ENCODE results near the gene CLIC3.
"Not testable (repeated sequence)": the region's sequence is repeated elsewhere in the genome, so short reads cannot be mapped to it uniquely, and the experiment has no call there.

CLIC3 gene, protein sequence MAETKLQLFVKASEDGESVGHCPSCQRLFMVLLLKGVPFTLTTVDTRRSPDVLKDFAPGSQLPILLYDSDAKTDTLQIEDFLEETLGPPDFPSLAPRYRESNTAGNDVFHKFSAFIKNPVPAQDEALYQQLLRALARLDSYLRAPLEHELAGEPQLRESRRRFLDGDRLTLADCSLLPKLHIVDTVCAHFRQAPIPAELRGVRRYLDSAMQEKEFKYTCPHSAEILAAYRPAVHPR

DNA sequence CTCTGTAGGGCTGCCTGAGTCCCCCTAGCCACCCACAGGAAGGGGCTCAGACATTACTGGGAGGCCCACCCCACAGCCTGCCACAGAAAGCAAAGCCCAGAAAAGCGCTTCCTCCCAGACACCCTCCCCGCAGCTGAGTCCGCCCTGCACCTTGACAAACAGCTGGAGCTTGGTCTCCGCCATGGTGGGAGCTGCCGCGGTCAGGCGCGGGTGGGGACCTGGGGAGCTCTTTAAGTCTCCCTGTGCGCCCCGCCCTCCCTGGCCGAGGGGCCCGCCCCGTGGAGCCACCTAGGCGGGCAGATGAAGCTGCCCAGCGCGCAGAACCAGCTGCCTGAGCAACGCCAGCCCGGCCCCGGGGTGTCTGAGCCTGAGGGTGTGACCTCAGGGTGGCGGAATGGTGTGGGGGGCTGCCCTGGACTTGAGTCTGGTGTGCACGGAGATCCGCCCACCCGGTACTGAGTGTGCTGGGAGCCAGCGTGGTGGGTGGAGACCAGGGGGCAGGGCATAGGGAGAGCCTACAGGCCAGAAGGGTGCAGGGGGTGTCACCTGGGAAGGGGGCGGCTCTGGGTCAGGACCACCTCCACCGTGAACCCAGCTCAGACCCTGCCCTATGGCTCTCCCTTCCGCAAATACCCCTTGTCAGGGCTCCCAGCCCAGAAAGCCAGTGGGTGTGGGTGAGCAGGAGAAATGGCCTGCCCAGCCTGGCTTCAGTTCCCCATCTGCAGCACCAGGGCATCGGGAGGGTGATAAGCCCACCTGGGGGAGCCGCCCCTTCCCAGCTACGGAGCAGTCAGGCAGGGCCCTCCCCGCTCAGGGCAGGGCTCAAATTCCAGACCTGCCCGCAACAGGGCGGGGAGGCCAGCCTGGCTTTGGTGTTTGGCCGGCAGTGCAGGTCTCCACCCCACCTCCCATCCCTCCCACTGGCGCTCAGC, at the start of gene CLIC3:
CLIC3 (minus strand) TSS at position 208 of the 932 bp plus-strand sequence; CDS start at position 183, 25 bp downstream.
- DNase-seq (ENCODE audit: low spot score): no peak

DNA sequence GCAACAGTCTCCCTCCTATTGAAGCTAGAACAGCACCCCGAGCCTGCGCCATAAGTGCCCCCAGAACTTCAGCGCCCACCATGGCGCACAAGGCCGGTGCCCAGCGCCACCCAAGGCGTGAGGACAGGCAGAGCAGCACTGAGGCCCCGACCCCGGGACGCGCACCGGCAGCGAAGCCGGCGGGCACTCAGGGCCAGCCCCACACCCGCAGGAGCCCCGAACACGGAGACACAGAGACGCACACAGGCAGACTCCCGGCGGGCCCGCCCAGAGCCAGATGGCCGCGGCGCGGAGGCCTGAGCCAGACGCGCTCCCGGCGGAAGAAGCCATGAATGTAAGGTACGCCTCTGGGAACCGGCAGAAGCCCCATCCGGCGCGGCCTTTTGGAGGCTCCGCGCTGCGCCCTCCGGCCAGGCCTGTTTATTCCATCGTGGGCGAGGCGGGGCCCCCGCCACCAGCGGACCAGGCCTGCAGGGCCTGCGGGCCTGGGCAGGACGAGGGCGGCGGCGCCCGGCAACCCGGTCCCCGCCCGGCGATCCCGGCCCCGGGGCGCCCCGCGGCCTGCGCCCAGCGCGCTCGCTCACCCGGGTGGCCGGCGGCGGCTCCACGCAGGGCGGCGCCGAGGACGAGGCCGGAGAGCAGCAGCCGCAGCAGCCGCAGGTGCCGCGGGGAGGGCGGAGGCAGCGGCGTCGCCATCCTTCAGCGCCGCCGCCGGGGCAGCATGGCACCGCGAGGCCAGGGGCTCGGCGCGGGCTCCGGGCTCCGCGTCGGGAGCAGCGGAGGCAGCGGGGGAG, 49.1 kb upstream of the CLIC3 start:
- no peak for DNase-seq (ENCODE audit: low spot score)

DNA sequence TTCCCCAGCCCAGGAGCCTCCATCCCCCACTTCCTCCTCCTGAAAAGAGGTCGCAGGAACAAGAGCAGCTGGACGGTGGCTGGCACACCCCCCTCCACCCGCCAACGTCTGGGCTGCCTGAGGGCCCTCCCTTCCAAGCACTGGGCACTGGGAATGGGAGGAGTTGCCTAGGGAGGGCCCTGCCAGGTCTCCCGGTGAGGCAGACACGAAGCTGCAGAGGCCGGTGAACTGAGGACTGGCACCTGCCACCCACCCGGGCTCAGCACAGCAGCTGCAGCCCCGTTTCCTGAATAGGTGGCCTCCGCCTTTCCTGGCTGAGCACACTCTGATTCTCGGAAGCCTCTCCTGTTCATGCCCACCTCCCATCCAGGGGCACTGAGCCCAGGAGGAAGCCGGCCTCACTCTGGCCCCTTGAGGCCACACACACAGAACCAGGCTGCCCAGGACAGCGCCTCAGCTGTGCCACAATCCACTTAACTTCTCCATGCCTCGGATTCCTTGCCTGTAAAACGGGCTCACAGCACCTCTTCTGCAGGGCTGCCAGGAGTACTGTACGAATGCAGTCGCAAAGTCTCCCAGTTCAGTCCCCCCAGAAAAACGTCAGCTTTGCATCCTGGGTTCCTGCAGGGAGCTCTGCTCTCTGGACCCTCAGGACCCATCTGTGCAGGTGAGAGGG, 48.3 kb upstream of the CLIC3 start:
- DNase-seq (ENCODE audit: low spot score): no peak

DNA sequence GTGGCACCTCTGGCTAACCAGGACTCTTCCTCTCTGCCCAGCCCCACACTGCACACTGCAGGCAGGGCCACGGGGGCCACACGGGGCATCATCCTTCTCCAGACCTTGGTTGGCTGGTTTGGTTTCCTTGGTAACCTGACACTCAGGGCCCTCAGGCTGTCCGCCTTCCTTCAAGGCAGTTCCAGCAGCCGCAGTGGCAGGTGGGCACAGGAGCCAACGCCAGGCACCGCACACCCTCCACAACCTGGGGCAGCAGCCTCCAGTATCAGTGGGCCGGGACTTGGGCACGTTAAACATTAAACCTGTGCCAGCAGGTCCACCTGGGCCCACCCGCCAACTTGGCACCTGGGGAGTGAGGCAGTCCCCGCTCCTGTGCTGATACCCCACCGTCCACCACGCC, 47.7 kb upstream of the CLIC3 start:
- no peak for DNase-seq (ENCODE audit: low spot score)

DNA sequence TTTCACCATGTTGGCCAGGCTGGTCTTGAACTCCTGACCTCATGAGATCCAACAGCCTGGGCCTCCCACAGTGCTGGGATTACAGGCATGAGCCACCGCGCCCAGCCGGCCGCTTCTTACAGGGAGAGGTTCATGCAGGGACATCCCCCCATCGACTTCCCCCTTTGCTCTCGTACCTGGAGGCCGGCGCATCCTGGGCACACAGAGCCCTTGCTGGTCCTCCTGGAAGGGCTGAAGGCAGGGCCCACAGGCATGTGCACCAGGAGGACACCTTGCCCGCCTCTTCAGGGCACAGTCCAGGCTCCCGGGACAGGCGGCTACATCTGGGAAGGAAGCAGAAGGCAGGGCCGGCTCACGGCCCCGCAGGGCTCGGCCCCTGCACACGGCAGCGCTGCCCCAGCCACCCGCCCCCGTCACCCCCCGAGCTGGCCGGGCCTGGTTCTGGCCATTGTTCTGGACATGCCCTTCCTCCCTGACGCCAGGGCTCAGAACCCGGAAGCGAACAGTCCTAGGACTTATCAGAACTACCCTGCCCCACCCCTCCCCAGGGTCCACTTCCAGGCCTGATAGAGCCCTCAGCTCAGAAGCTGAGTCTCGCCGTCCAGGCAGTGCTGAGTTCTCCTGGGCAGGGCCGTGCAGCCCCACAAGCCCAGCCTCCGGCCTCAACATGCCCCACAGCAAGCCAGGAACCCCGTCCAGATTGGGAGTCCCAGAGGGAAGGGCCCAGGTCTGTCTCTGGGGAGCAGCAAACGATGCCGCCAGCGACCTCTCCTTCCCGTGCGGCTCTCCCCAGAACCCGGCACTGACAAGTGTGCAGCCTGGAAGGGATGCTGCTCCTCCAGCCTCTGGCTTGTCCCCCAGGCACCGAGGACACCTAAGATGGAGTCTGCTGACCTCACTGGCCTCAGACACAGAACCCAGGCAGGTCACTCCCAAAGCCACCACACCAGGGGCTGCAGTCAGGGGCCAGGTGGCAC, 46.7 kb upstream of the CLIC3 start:
- DNase-seq (ENCODE audit: low spot score): no peak

DNA sequence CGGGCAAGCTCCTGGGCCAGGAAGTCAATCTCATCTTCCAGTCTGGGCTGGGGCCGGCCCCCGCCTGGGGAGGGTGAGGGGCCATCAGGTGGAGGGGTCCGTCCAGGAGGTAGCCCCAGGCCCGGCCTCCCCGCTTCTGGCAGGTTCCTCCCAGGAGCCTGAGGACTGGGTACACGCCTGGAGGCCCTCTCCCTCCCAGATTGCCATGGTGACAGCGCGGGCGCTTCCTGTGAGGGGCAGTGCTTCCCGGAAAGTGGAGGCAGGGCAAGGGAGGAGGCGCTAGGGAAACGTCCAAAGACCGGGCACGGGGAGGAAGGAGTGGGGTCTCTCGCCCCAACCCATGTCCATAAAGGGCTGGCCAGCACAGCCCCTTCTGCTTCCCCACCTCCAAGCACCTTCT, 44.8 kb upstream of the CLIC3 start:
- no peak for DNase-seq (ENCODE audit: low spot score)

DNA sequence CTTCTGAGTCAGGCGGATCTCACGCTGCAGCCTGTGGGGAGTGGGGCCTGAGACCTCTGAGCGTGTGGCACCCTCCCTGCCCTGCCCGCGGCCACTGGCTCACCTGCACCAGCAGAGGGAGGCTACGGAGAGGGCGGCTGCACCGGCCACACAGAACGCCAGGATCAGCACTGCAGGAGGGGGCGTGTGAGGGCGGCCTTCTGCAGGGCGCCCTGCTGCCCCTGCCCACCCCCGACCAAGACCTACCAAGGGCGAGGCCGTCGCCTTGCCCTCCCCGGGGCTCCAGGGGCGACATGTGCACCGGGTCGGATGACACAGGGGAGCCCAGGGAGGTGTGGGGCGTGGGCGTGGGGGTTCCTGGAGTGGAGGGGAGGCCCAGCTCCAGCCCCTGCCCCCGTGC, 44.2 kb upstream of the CLIC3 start:
- no peak for DNase-seq (ENCODE audit: low spot score)

DNA sequence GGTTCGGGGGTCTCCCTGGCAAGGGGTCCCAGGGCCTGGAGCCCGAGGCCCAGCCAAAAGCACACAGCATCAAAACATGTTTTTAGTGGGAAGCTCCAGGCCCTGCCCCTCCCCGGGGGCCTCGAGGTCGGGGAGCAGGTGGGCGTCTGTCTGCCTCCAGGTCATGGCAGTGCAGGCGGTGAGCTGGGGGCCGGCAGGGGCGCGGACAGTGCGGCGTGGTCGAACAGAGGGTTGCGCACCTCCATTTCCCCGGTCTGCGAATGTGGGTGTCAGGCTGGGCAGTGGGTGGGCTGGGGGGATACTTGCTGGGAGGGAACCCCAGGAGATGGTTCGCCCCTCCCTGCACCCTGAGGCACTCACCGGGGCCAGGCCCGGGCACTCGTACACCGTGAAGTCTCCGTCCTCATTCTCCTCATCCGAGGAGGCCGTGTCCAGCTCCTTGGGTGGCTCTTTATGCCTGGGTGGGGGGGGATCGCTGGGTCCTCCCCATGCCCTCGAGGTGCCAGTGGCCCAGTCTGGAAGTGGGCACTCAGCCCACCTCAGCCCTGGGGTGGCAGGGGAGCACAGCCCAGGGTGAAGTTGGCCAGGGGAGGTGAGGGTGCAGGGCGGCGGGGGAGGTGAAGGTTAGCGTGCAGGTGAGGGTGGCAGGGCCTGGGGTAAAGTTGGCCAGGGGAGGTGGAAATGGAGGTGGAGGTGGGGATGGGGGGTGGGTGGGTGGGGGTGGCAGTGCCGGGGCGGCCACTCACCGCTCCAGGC, 43.4 kb upstream of the CLIC3 start:
- no peak for DNase-seq (ENCODE audit: low spot score)

DNA sequence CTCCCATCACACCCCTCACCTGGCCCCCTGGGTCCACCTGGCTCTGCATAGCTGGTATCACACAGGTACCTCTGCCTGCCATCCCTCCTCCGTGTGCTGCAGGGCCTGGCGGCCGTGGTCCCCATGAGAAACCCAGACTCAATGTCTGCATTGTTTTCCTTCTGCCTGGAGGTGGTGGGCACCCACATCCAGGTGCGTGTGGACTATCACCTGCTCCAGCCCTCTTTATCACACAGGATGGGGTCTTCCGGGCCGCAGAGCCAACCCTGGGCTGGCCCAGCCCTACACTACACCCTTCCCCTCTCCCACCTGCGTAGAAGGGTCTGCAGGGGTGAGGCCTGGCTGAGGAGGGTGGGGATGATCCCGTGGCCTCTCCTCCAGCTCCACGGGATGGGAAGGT, 42.5 kb upstream of the CLIC3 start:
- DNase-seq (ENCODE audit: low spot score): no peak

DNA sequence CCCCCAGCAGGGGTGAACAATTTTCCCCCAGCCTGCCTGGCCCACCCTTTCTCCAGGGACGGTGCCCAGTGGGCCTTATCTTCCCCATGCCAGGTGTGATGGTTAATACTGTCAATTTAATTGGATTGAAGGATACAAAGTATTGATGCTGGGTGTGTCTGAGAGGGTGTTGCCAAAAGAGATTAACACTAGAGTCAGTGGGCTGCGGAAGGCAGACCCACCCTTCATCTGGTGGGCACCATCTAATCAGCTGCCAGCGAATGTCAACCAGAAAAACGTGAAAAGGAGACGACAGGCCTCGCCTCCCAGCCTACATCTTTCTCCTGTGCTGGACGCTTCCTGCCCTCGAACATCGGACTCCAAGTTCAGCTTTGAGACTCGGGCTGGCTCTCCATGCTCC, 41.1 kb upstream of the CLIC3 start:
- DNase-seq (ENCODE audit: low spot score): no peak

DNA sequence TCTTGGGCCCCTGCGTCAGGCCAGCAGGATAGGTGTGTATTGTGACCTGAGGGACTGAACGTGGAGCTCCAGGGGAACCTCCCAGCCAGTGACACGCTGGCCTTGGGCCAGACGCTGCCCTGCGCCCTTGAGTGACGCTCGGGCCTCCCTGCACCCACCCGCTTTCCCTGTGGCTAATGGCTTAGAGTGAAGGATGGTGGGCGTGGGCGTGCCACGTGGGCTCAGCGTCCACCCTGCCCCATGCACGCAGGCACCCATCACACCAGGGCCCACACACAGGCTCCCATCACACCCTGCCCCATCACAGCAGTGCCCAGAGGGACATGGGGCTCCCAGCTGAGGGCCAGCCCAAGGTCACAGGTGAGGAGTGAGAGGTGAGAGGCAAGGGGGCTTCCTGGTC, 40.7 kb upstream of the CLIC3 start:
- no peak for DNase-seq (ENCODE audit: low spot score)

DNA sequence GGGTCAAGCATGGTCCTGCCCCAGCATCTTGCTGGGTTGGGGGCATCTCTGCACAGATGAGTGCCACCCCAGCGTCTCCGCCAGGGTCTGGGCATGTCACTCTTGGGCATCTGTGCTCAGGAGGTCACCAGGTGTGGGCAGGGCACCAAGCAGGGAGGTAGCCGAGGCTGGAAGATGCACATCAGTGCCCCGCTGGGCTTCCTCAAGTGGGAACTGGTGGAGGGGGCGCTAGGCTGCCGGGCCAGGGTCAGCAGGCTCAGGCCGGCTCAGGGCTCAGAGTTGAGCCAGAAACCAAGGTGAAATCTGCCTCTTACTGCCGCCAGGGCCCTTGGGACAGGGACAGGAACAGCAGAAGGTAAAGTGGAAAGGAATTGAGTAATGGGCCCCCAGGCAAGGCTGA, 39.6 kb upstream of the CLIC3 start:
- no peak for DNase-seq (ENCODE audit: low spot score)

DNA sequence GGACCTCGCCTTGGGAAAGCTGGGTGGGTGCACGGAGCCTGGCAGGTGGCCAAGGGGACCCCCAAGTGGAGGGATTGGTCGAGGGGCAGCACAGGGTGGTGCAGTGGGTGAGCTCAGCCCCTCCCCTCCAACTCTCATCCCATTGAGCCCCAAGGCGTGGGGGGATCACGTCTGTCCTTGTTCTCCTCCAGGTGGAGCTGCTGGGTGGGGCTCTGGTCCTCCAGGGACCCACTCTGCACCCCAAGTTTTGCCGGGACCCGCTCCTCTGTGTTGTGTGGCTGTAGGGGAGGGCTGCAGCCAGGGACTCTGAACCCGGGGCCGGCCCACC, 39.1 kb upstream of the CLIC3 start:
- DNase-seq (ENCODE audit: low spot score): peak; percentile 62

DNA sequence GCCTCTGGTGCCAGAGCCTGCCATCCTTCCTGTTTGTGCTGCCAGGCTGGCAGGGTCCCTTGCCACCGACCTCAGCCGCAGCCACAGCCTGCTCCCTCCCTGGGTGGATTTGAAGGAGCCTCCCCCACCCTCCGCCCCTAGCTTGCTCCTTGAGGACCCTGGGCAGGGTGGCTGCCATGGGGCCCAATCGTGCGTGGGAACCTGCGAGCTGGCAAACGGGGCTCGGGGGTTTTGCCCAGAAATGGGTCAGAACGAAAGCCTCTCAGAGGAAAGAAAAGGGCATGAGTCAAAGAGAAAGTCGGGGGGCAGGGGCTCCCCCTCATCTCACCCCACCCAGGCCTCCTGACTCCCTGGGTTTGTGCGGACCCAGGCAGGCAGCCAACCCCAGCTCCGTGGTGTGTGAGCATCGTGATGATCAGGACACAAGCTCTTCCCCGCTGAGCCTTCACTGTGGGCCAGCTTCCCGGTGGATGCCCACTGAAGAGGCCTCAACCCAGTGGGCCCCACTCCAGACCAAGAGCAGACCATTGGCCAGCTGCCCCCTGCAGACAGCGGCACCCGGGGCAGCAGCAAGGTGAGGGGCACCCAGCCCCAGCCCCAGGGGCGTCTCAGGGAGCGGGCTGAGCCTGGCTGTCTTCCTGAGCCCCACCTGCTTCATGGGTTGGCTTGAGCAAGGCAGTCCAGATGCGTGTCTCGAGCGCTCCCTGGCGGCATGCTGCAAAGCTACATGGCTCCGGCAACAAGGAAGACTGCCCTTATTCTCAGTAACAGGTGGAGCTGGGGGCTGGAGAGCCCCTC, 38.5 kb upstream of the CLIC3 start:
- peak; percentile 90 for DNase-seq (ENCODE audit: low spot score)

DNA sequence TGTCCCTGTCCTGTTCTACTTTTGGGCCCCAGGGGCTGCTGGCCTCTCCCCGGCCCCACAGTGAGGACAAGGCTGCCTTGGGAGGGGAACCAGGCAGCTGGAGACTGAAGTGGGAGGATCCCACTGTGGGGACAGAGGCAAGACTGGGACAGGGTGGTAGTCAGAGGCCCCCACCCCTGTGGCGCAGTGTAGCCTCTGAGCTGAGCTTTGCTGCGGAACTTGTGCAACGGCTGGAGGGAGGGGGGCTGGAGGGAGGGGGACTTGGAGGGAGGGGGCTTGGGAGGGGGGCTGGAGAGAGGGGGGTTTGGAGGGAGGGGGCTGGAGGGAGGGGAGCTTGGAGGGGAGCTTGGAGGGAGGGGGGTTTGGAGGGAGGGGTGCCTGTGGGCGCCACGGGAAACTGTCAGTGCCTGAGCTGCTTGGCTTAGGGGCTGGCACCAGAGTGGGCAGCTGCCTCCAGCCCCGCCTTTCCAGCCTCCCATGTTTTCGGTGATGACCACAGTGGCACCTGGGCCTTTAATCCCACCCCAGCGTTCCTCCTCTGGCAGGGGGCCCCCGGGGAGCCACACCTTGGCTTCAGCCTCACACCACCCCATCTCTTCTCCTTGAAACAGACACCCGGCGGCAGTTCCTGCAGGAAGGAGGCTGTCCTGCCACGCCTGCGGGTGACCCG, 37.8 kb upstream of the CLIC3 start:
- DNase-seq (ENCODE audit: low spot score): no peak

DNA sequence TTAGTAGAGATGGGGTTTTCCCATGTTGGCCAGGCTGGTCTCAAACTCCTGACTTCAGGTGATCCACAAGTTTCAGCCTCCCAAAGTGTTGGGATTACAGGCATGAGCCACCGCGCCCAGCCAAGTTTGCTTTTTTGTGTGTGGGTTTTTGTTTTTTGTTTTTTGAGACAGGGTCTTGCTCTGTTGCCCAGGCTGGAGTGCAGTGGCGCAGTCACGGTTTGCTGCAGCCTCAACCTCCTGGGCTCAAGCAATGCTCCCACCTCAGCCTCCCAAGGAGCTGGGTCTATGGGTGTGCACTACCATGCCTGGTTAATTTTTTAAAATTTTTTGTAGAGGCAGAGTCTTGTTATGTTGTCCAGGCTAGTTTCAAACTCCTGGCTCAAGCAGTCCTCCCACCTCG, 37.1 kb upstream of the CLIC3 start:
- not testable (repeated sequence) for DNase-seq (ENCODE audit: low spot score)

DNA sequence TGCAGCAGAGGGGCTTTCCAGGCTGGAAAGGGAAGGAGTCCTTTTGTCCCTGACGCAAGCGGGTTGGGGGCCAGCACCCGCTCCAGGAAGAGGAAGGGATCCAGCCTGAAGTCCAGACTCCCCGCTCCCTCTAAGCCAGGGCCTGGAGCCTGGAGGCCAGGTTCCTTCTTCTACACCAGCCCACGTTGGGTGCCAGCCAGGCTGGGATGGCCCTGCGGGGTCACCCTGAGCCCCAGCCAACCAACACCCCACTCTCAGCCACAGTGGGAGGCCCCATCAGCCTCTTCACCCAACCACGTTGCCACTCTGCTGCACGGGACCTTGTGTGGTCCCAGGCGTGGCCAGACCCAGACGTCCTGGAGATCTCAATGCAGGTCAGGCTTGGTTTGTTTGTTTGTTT, 36.5 kb upstream of the CLIC3 start:
- no peak for DNase-seq (ENCODE audit: low spot score)

DNA sequence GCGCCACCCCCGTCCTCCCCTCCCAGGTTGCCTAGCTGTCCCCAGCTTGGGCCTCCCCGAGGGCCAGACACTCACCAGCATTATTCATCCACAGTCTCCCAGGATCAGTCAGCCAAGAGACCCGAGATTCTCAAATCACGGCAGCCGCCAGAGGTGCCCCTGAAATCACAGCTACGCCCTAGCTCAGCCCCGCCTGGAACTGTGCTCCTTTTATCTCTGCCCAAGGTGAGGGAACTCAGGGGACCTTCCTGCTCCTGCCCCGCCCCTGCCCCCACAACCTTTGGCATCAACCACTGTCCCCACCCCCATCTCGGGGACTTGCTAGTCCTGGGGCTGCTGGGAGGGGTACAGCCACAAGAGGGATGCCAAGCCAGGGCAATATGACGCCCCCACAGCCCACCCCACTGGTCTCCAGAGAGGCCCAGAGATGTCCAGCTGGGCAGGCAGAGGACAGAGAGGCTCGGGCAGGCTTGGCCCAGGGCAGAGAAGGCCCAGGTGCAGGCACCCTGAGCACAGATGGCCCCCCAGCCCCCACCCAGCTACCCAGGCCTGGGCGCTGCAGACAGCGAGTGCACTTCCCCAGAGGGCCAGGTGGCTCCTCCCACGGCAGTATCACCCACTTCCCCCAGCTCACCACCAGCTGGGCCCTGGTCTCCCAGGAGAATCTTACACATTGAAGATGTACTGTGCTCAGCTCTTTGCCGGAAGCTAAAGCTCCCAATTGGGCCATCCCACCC, 35.7 kb upstream of the CLIC3 start, which contains the start of gene FUT7:
FUT7 (minus strand) TSS at position 185 of the 737 bp plus-strand sequence; CDS start at position 88, 97 bp downstream.
- DNase-seq (ENCODE audit: low spot score): no peak

All from ecto neural progenitor cell (in vitro differentiated cells).